ENCODE measurements around the gene RGS3. TPM values are rescaled to one million over a fixed set of nuclear protein-coding genes. Genes with fewer than 3 reads are reported as not detected.

Gene RGS3
- total and polyA plus RNA-seq, 2 of the 13 experiments (the other 11 are each of a cell fraction or from before 2014, with no cell fraction given), result 17.1 to 28.8 TPM

DNA sequence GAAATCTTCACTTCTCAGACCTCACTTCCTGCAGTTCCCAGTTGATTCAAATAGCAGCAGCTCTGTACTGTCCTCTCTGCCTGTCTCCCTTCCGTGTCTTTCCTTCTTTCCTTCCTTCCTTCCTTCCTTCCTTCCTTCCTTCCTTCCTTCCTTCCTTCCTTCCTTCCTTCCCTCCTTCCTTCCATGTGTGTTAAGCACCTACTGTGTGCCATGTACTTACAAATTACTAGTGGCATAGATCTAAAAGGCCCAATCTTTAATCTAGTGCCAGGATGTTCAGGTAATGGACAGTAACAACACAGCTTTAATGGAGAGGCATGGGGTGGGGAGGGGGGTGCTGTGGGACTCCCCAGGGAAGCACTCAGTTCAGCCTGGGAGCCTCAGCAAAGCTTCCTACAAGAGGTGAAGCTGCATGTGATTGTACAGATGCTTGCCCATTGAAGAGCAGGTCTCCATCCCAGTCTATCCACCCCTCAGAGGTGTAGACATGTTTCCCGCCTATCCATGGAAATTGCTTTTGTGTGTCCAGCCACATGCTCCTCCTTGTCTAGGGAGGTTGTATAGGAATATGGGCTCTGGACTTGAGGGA, 106.0 kb downstream of the RGS3 start (continued):
- TF ChIP-seq, protein P1, sequence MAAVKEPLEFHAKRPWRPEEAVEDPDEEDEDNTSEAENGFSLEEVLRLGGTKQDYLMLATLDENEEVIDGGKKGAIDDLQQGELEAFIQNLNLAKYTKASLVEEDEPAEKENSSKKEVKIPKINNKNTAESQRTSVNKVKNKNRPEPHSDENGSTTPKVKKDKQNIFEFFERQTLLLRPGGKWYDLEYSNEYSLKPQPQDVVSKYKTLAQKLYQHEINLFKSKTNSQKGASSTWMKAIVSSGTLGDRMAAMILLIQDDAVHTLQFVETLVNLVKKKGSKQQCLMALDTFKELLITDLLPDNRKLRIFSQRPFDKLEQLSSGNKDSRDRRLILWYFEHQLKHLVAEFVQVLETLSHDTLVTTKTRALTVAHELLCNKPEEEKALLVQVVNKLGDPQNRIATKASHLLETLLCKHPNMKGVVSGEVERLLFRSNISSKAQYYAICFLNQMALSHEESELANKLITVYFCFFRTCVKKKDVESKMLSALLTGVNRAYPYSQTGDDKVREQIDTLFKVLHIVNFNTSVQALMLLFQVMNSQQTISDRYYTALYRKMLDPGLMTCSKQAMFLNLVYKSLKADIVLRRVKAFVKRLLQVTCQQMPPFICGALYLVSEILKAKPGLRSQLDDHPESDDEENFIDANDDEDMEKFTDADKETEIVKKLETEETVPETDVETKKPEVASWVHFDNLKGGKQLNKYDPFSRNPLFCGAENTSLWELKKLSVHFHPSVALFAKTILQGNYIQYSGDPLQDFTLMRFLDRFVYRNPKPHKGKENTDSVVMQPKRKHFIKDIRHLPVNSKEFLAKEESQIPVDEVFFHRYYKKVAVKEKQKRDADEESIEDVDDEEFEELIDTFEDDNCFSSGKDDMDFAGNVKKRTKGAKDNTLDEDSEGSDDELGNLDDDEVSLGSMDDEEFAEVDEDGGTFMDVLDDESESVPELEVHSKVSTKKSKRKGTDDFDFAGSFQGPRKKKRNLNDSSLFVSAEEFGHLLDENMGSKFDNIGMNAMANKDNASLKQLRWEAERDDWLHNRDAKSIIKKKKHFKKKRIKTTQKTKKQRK (IDR thresholded peaks at IDR 0.05; ENCODE audit: low read length), result no peak
- TF ChIP-seq, protein P2, sequence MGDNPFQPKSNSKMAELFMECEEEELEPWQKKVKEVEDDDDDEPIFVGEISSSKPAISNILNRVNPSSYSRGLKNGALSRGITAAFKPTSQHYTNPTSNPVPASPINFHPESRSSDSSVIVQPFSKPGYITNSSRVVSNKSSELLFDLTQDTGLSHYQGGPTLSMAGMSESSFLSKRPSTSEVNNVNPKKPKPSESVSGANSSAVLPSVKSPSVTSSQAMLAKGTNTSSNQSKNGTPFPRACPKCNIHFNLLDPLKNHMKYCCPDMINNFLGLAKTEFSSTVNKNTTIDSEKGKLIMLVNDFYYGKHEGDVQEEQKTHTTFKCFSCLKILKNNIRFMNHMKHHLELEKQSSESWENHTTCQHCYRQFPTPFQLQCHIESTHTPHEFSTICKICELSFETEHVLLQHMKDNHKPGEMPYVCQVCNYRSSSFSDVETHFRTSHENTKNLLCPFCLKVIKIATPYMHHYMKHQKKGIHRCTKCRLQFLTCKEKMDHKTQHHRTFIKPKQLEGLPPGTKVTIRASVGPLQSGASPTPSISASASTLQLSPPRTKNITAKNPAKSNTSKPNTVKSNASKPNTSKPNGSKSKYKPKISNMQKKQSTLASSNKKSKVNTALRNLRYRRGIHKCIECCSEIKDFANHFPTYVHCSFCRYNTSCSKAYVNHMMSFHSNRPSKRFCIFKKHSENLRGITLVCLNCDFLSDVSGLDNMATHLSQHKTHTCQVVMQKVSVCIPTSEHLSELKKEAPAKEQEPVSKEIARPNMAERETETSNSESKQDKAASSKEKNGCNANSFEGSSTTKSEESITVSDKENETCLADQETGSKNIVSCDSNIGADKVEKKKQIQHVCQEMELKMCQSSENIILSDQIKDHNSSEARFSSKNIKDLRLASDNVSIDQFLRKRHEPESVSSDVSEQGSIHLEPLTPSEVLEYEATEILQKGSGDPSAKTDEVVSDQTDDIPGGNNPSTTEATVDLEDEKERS (CRISPR knock-in tag; IDR thresholded peaks at IDR 0.05), result no peak
- TF ChIP-seq CREB1 (IDR thresholded peaks at IDR 0.05) (no peak), CREB1 (CRISPR knock-in tag; IDR thresholded peaks at IDR 0.05) (no peak), ZSCAN9 (CRISPR knock-in tag; IDR thresholded peaks at IDR 0.05; ENCODE audit: borderline replicate concordance) (no peak), ZNF615 (CRISPR knock-in tag; IDR thresholded peaks at IDR 0.05; ENCODE audit: borderline replicate concordance) (no peak)
- TF ChIP-seq, protein P3, sequence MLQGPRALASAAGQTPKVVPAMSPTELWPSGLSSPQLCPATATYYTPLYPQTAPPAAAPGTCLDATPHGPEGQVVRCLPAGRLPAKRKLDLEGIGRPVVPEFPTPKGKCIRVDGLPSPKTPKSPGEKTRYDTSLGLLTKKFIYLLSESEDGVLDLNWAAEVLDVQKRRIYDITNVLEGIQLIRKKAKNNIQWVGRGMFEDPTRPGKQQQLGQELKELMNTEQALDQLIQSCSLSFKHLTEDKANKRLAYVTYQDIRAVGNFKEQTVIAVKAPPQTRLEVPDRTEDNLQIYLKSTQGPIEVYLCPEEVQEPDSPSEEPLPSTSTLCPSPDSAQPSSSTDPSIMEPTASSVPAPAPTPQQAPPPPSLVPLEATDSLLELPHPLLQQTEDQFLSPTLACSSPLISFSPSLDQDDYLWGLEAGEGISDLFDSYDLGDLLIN (CRISPR knock-in tag; IDR thresholded peaks at IDR 0.05; ENCODE audit: borderline replicate concordance), result no peak
